ENCODE data around the gene PLAU.

PLAU gene

GRCh38 chr10:73922007-73922863 is 11.3 kb downstream of the PLAU start:
- Histone ChIP-seq H3K79me2 (ENCODE audit: control insufficient read depth, insufficient read depth, low read length, poor library complexity) (no peaks in the 10 kb centered on the region), H2BK5ac (ENCODE audit: low read depth, low read length, poor library complexity) (no peak overlapping the region), H3K23ac (ENCODE audit: low read length) (no peak overlapping the region), H4K8ac (ENCODE audit: low read depth, low read length) (no peak overlapping the region), H3K9me3 (ENCODE audit: insufficient read depth, low read depth, low read length) (no peaks in the 10 kb centered on the region), H3K4me1 (ENCODE audit: control insufficient read depth in 1 of 2, insufficient read depth in 2 of 2, low read length in 2 of 2) (peaks cover 2 to 3% of the 10 kb centered on the region in 2 experiments), H2AK5ac (ENCODE audit: low read length) (no peak overlapping the region), H2AFZ (ENCODE audit: insufficient read depth, low read length, poor library complexity) (no peak overlapping the region), H4K91ac (ENCODE audit: low read depth, low read length) (no peak overlapping the region), H3K4me3 (ENCODE audit: low read depth, low read length) (no peak overlapping the region), H2BK120ac (ENCODE audit: insufficient read depth, low read length, poor library complexity) (no peak overlapping the region), H3K18ac (ENCODE audit: low read length) (no peak overlapping the region), H3K4ac (ENCODE audit: low read depth, low read length) (no peak overlapping the region), H3K27ac (ENCODE audit: low read depth, low read length) (no peak overlapping the region), H3K14ac (ENCODE audit: low read length) (no peak overlapping the region), H3K36me3 (ENCODE audit: control insufficient read depth in 1 of 2, insufficient read depth in 2 of 2, low read length in 2 of 2) (no peaks in the 10 kb centered on the region), H3K9ac (ENCODE audit: low read length) (no peak overlapping the region), H3K27me3 (ENCODE audit: insufficient read depth, low read length) (no peaks in the 10 kb centered on the region), H3K79me1 (ENCODE audit: low read length) (peaks cover 1% of the 10 kb centered on the region), H3K4me2 (ENCODE audit: low read length) (no peak overlapping the region), H4K12ac (ENCODE audit: low read depth, low read length) (no peak overlapping the region), H2BK12ac (ENCODE audit: low read length) (no peak overlapping the region)
- no CpG with 5 or more reads among the region's 6 CpGs for WGBS (ENCODE audit: extremely low coverage, insufficient coverage, insufficient read length)
- no peak for DNase-seq

GRCh38 chr10:73922864-73923133 is 11.9 kb downstream of the PLAU start:
- Histone ChIP-seq H3K4me2 (ENCODE audit: low read length) (no peak overlapping the region), H3K14ac (ENCODE audit: low read length) (no peak overlapping the region), H2AK5ac (ENCODE audit: low read length) (no peak overlapping the region), H2BK5ac (ENCODE audit: low read depth, low read length, poor library complexity) (no peak overlapping the region), H3K4me1 (ENCODE audit: control insufficient read depth in 1 of 2, insufficient read depth in 2 of 2, low read length in 2 of 2) (peaks cover 2 to 3% of the 10 kb centered on the region in 2 experiments), H3K27ac (ENCODE audit: low read depth, low read length) (no peak overlapping the region), H3K79me1 (ENCODE audit: low read length) (peaks cover 1% of the 10 kb centered on the region), H3K18ac (ENCODE audit: low read length) (no peak overlapping the region), H3K27me3 (ENCODE audit: insufficient read depth, low read length) (no peaks in the 10 kb centered on the region), H4K12ac (ENCODE audit: low read depth, low read length) (no peak overlapping the region), H3K36me3 (ENCODE audit: control insufficient read depth in 1 of 2, insufficient read depth in 2 of 2, low read length in 2 of 2) (no peaks in the 10 kb centered on the region), H3K79me2 (ENCODE audit: control insufficient read depth, insufficient read depth, low read length, poor library complexity) (no peaks in the 10 kb centered on the region), H4K91ac (ENCODE audit: low read depth, low read length) (no peak overlapping the region), H4K8ac (ENCODE audit: low read depth, low read length) (no peak overlapping the region), H2BK12ac (ENCODE audit: low read length) (no peak overlapping the region), H3K23ac (ENCODE audit: low read length) (no peak overlapping the region), H3K9me3 (ENCODE audit: insufficient read depth, low read depth, low read length) (no peaks in the 10 kb centered on the region), H3K9ac (ENCODE audit: low read length) (no peak overlapping the region), H3K4me3 (ENCODE audit: low read depth, low read length) (no peak overlapping the region), H2AFZ (ENCODE audit: insufficient read depth, low read length, poor library complexity) (no peak overlapping the region), H2BK120ac (ENCODE audit: insufficient read depth, low read length, poor library complexity) (no peak overlapping the region), H3K4ac (ENCODE audit: low read depth, low read length) (no peak overlapping the region)
- WGBS (ENCODE audit: extremely low coverage, insufficient coverage, insufficient read length) = no CpG with 5 or more reads among the region's 2 CpGs
- DNase-seq = no peak

GRCh38 chr10:73923935-73924598 is 13.1 kb downstream of the PLAU start:
- Histone ChIP-seq H3K14ac (ENCODE audit: low read length) (no peak overlapping the region), H2BK120ac (ENCODE audit: insufficient read depth, low read length, poor library complexity) (no peak overlapping the region), H3K4me3 (ENCODE audit: low read depth, low read length) (no peak overlapping the region), H2AFZ (ENCODE audit: insufficient read depth, low read length, poor library complexity) (no peak overlapping the region), H3K9ac (ENCODE audit: low read length) (no peak overlapping the region), H3K4ac (ENCODE audit: low read depth, low read length) (peak overlapping the region; percentile 24), H4K8ac (ENCODE audit: low read depth, low read length) (no peak overlapping the region), H4K12ac (ENCODE audit: low read depth, low read length) (peak overlapping the region; percentile 20), H3K23ac (ENCODE audit: low read length) (no peak overlapping the region), H2BK12ac (ENCODE audit: low read length) (no peak overlapping the region), H3K4me2 (ENCODE audit: low read length) (no peak overlapping the region), H3K27me3 (ENCODE audit: insufficient read depth, low read length) (no peaks in the 10 kb centered on the region), H3K79me2 (ENCODE audit: control insufficient read depth, insufficient read depth, low read length, poor library complexity) (no peaks in the 10 kb centered on the region), H3K79me1 (ENCODE audit: low read length) (peaks cover 1% of the 10 kb centered on the region), H3K18ac (ENCODE audit: low read length) (no peak overlapping the region), H3K27ac (ENCODE audit: low read depth, low read length) (no peak overlapping the region), H2BK5ac (ENCODE audit: low read depth, low read length, poor library complexity) (no peak overlapping the region), H3K36me3 (ENCODE audit: control insufficient read depth in 1 of 2, insufficient read depth in 2 of 2, low read length in 2 of 2) (no peaks in the 10 kb centered on the region), H3K4me1 (ENCODE audit: control insufficient read depth in 1 of 2, insufficient read depth in 2 of 2, low read length in 2 of 2) (peaks cover 2 to 3% of the 10 kb centered on the region in 2 experiments), H4K91ac (ENCODE audit: low read depth, low read length) (no peak overlapping the region), H3K9me3 (ENCODE audit: insufficient read depth, low read depth, low read length) (no peaks in the 10 kb centered on the region), H2AK5ac (ENCODE audit: low read length) (no peak overlapping the region)
- WGBS (ENCODE audit: extremely low coverage, insufficient coverage, insufficient read length) = no CpG with 5 or more reads among the region's 4 CpGs
- no peak for DNase-seq

- Histone ChIP-seq H3K36me3 (ENCODE audit: control insufficient read depth in 1 of 2, insufficient read depth in 2 of 2, low read length in 2 of 2) (no peaks in the 10 kb centered on the region), H3K4ac (ENCODE audit: low read depth, low read length) (no peak overlapping the region), H3K4me2 (ENCODE audit: low read length) (no peak overlapping the region), H3K27me3 (ENCODE audit: insufficient read depth, low read length) (no peaks in the 10 kb centered on the region), H4K12ac (ENCODE audit: low read depth, low read length) (no peak overlapping the region), H3K79me1 (ENCODE audit: low read length) (no peaks in the 10 kb centered on the region), H3K23ac (ENCODE audit: low read length) (no peak overlapping the region), H3K9ac (ENCODE audit: low read length) (no peak overlapping the region), H3K79me2 (ENCODE audit: control insufficient read depth, insufficient read depth, low read length, poor library complexity) (no peaks in the 10 kb centered on the region), H2AFZ (ENCODE audit: insufficient read depth, low read length, poor library complexity) (no peak overlapping the region), H3K14ac (ENCODE audit: low read length) (no peak overlapping the region), H4K91ac (ENCODE audit: low read depth, low read length) (no peak overlapping the region), H2BK12ac (ENCODE audit: low read length) (no peak overlapping the region), H2AK5ac (ENCODE audit: low read length) (no peak overlapping the region), H3K18ac (ENCODE audit: low read length) (no peak overlapping the region), H3K9me3 (ENCODE audit: insufficient read depth, low read depth, low read length) (no peaks in the 10 kb centered on the region), H2BK120ac (ENCODE audit: insufficient read depth, low read length, poor library complexity) (no peak overlapping the region), H2BK5ac (ENCODE audit: low read depth, low read length, poor library complexity) (no peak overlapping the region), H3K27ac (ENCODE audit: low read depth, low read length) (no peak overlapping the region), H4K8ac (ENCODE audit: low read depth, low read length) (no peak overlapping the region), H3K4me3 (ENCODE audit: low read depth, low read length) (no peak overlapping the region), H3K4me1 (ENCODE audit: control insufficient read depth in 1 of 2, insufficient read depth in 2 of 2, low read length in 2 of 2) (peaks cover 2 to 3% of the 10 kb centered on the region in 2 experiments)
- no peak for DNase-seq
- no CpG with 5 or more reads among the region's 1 CpG for WGBS (ENCODE audit: extremely low coverage, insufficient coverage, insufficient read length)
These were observed 14.0 kb downstream of the PLAU start for GRCh38 chr10:73924935-73925334.
